GM12872 (cell line): ENCODE measurements around the gene PTH.

Experiments used
- TF ChIP-seq, protein P1 (sequence below): IDR thresholded peaks from 3 replicates; pipeline ENCODE4 v1.5.1; 2011; ENCODE audit warnings: low read depth, mild to moderate bottlenecking, low read length, moderate library complexity; ENCODE audit not compliant: insufficient read depth

The PTH gene

DNA sequence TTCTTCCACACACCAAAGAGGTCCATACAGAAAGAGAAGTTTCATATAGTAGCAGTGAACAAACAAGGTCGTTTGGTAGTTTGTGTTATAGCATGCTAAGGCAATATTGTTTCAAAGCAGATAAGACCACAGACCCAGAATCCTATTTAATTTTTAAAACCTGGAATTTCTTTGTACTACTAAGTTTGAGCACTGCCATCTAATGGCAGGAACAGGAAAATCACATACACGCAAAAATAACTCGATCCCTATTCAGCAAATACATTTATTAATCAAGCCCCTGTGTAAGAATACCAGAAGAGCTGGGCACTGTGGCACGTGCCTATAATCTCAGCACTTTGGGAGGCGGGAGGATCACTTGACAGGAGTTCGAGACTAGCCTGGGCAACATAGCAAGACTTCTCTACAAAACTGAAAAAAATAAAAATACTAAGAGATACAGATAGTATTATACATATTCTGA is 29.9 kb downstream of the PTH start:
- TF ChIP-seq, protein P1, sequence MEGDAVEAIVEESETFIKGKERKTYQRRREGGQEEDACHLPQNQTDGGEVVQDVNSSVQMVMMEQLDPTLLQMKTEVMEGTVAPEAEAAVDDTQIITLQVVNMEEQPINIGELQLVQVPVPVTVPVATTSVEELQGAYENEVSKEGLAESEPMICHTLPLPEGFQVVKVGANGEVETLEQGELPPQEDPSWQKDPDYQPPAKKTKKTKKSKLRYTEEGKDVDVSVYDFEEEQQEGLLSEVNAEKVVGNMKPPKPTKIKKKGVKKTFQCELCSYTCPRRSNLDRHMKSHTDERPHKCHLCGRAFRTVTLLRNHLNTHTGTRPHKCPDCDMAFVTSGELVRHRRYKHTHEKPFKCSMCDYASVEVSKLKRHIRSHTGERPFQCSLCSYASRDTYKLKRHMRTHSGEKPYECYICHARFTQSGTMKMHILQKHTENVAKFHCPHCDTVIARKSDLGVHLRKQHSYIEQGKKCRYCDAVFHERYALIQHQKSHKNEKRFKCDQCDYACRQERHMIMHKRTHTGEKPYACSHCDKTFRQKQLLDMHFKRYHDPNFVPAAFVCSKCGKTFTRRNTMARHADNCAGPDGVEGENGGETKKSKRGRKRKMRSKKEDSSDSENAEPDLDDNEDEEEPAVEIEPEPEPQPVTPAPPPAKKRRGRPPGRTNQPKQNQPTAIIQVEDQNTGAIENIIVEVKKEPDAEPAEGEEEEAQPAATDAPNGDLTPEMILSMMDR: peak; percentile 64

DNA sequence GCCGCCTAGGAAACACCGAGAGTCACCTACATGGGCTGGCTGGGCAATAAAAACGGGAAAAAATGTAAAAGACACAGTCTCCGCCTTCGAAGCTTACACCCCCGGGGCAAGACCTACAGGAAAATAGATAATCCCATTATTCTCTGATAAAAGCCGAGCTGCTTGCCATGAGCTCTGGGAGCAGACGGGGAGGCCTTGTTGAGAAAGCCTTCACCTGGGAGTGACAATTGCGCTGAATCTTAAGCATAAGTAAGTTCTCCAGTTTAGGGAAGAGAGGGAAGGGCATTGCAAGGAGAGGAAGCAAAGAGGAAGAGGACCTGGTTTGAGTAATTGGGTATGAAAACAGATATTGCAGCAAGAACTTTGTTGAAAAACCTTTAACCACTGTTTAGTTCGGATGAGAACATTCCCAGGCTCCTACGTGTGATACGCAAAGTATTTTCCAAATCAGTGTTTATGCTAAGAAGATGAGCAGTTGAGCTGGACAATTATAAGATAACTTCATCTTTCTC is 32.0 kb downstream of the PTH start:
- TF ChIP-seq, protein P1: no peak

DNA sequence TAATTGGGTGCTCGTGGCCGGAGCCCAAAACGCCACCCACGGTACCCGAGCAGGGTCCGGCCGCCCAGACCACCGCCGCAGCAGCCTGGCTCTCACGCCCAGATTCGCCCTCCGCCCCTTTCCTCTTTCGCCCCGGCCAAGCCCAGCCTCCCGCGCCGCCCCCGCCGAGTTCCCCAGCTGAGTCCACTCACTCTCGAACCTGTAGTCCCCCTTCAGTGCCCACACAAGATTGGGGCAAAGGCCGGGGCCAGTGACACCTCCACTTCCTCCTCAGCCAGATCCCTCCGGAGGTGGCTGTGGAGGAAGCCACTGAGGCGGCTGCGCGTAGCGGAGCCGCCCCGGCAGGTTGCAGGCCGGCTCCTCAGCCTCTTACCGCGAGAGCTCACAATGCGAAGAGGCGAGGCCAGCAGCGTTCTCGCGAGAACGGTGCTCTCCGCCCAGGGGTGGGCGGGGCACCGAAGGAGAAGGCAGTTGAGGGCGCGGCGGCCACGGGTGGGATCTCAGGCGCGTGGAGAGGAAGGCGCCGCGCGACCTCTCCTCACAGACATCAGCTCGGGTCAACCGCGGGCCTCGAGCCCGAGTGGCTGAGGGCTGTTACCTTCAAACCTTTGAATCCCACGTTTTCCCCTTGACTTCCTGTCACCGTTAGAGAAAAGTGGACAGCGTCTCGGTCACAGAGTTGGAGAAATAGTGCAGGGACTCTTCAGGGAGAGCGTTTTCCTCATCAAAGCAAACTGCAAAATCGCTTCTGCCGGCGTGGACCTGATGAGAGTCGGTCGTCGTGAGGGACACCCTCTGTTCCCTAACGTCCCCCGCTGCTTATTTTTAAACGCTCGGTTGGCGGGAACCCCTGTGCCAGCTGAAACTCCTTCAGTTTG is 32.7 kb downstream of the PTH start, which contains the start of gene BTBD10:
BTBD10 (minus strand) TSS at position 322 of the 878 bp plus-strand sequence. CDS start 18,098 bp downstream, outside the sequence.
- TF ChIP-seq, protein P1: no peak

DNA sequence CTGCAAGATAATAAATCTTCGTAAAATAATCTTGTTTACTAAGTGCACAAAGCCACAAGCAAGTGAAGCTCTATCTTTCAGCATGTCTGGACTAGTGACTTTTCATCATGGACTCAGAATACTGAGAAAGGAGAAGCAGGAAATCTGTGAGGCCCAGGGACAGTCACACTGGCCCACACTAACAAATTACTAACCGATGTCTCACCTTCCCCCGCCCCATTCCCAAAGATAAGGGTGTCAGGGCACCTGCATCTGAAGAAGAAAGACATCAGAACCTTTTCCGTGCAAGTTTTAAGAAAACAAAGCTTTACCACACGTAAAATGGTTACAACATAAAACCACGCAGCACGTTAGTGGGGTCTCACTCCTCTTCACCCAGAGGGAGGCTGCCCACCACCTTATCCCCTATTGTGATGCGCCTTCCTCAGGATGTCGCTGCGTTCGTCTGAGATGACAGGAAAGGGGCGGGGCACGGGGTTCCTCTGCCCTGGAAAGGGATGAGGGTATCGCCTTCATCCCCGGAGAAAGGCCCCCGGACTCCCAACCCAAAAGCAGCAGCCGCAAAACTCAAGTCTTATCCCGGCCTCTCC is 33.4 kb downstream of the PTH start:
- TF ChIP-seq, protein P1: no peak

DNA sequence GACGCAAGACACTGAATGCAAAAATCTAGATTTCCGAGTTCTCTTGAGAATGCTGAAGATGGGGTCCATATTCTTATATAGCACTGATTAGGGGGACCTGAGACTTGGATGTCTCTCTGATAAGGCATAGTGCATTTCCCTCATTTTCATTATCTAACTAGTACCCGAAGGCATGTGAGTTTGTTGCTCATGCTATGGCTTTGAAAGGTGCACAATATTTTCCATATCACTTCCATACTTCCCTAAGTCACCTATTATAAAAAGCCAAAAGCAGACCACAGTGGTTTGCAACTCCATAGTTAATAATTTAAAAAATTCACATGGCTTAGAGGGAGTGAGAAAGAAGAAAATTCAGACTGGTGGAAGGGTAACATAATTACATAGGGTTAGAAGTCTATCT is 34.5 kb downstream of the PTH start:
- TF ChIP-seq, protein P1: no peak

DNA sequence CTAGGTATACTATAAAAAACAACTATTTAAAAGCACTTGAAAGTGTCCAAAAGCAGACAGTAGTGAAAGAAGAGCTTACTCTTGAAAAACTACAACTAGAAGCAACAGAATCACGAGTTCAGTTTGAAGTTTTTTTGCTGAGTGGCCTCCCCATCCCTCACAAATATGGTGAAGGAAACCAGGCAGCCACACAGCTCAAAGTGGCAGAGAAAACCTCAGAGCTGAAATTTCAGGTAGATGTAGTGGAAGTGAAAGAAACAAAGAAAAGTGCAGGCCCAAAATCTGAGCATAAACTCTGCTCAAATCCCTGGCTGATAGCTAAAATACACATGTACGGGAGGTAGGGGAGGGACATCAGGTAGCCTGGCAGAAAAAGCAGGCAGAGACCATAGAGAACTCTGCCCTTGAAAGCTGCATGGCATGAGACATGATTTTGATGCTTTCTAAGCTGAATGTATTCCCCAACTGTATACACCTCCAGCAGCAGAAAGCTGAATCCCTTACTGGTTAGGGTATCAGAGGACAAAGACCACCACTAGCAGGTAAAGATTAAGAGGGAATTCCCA is 44.9 kb downstream of the PTH start:
- TF ChIP-seq, protein P1: no peak

DNA sequence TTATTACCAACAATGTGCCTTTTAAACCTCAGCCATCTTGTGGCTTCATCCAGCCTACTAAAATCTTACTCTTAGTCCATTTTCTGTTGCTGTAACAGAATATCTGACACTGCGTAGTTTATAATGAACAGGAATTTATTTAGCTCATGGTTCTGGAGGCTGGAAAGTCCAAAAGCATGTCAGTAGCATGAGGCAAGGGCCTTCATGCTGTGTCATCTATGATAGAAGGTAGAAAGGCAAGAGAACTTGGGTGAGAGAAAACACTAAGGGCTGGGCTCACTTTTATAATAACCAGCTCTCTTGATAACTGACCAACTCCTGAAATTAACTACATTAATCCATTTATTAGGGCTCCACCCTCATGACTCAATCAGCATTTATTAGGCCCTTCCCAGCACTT is 46.3 kb downstream of the PTH start:
- TF ChIP-seq, protein P1: no peak
